Dermis blood vessel endothelial cell (primary cell): ENCODE data around the gene UBE2L6. TPM values are rescaled to one million over a fixed set of nuclear protein-coding genes. Genes with fewer than 3 reads are reported as not detected.
A peak's percentile ranks its signal among the peaks of the same experiment; 100 is the strongest.

Experiments
- DNase-seq: peaks from one replicate; pipeline ENCODE4 v3.0.0; 2010
- total RNA-seq: library from RNA; depleted of rRNA; stranded (reverse); fragments of >200 nt; gene quantifications from 2 replicates; pipeline ENCODE4 v1.2.3, GENCODE V29; 2014

Gene UBE2L6
- 37.4 and 41.5 TPM in 2 replicates for total RNA-seq

- DNase-seq: peak; percentile 56
Measured at GRCh38 chr11:57567515-57568329, at the start of gene UBE2L6. UBE2L6 (minus strand) TSS chr11:57567672; CDS start chr11:57567611, 61 bp downstream.

- DNase-seq: no peak
Measured at GRCh38 chr11:57616595-57616994, 49.1 kb upstream of the UBE2L6 start.

- DNase-seq: no peak
Measured at GRCh38 chr11:57615308-57615707, 47.8 kb upstream of the UBE2L6 start.

- DNase-seq: no peak
Measured at GRCh38 chr11:57614234-57614772, 46.8 kb upstream of the UBE2L6 start.

GRCh38 chr11:57610170-57610569 is 42.7 kb upstream of the UBE2L6 start:
- DNase-seq: no peak

GRCh38 chr11:57605028-57605420 is 37.6 kb upstream of the UBE2L6 start:
- DNase-seq: no peak

- no peak for DNase-seq
Measured at GRCh38 chr11:57604296-57605027, 37.0 kb upstream of the UBE2L6 start.

GRCh38 chr11:57601297-57601696 is 33.8 kb upstream of the UBE2L6 start:
- DNase-seq: no peak

- DNase-seq: no peak
Measured at GRCh38 chr11:57599381-57599780, 31.9 kb upstream of the UBE2L6 start.

GRCh38 chr11:57598831-57599155 is 31.3 kb upstream of the UBE2L6 start:
- no peak for DNase-seq

- DNase-seq: no peak
Measured at GRCh38 chr11:57597916-57598830, 30.7 kb upstream of the UBE2L6 start.

- no peak for DNase-seq
Measured at GRCh38 chr11:57597461-57597915, 30.0 kb upstream of the UBE2L6 start, which contains the start of gene SERPING1. SERPING1 (plus strand) TSS chr11:57597685; CDS start chr11:57598271, 586 bp downstream.

GRCh38 chr11:57596266-57596885 is 28.9 kb upstream of the UBE2L6 start:
- no peak for DNase-seq

- no peak for DNase-seq
Measured at GRCh38 chr11:57588046-57588710, 20.7 kb upstream of the UBE2L6 start.

GRCh38 chr11:57586711-57587245 is 19.3 kb upstream of the UBE2L6 start:
- DNase-seq: no peak

GRCh38 chr11:57585301-57585700 is 17.8 kb upstream of the UBE2L6 start:
- DNase-seq: no peak

GRCh38 chr11:57584341-57584740 is 16.9 kb upstream of the UBE2L6 start:
- DNase-seq: no peak

GRCh38 chr11:57574061-57574460 is 6.6 kb upstream of the UBE2L6 start:
- no peak for DNase-seq

- no peak for DNase-seq
Measured at GRCh38 chr11:57571606-57572005, 4.1 kb upstream of the UBE2L6 start.

GRCh38 chr11:57568330-57568766 is 876 bp upstream of the UBE2L6 start:
- peak; percentile 85 for DNase-seq

GRCh38 chr11:57566905-57567514 is 462 bp downstream of the UBE2L6 start:
- peak; percentile 19 for DNase-seq
